GM19025 (cell line): Measurements from ENCODE around the gene DSN1.

Experiments
- ATAC-seq: cut with Tn5 transposase; IDR thresholded peaks from one replicate; pipeline ENCODE4 v1.9.1; 2021; ENCODE audit warnings: mild to moderate bottlenecking, low read depth, moderate library complexity; ENCODE audit not compliant: unreplicated experiment

DSN1 gene

GRCh38 chr20:36796117-36796516 lies 22.6 kb upstream of the DSN1 start:
- no peak for ATAC-seq

DNA sequence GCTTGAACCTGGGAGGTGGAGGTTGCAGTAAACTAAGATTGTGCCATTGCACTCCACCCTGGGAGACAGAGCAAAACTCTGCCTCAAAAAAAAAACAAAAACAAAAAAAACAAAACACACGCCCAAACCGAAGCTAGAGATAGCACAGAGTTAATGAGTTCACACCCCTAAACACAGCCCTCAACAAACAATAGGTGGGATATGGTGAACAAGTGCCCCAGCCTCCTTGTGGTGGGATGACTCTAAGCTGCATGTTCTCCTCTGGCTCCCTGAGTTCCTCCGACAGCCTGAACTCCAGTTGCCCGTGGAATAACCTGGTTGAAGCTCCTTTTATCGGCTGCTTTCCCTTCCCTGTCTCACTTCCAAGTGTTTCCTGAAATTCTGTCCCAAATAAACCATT lies 22.1 kb upstream of the DSN1 start:
- ATAC-seq: no peak

GRCh38 chr20:36794116-36794474 lies 20.5 kb upstream of the DSN1 start:
- ATAC-seq: no peak

DNA sequence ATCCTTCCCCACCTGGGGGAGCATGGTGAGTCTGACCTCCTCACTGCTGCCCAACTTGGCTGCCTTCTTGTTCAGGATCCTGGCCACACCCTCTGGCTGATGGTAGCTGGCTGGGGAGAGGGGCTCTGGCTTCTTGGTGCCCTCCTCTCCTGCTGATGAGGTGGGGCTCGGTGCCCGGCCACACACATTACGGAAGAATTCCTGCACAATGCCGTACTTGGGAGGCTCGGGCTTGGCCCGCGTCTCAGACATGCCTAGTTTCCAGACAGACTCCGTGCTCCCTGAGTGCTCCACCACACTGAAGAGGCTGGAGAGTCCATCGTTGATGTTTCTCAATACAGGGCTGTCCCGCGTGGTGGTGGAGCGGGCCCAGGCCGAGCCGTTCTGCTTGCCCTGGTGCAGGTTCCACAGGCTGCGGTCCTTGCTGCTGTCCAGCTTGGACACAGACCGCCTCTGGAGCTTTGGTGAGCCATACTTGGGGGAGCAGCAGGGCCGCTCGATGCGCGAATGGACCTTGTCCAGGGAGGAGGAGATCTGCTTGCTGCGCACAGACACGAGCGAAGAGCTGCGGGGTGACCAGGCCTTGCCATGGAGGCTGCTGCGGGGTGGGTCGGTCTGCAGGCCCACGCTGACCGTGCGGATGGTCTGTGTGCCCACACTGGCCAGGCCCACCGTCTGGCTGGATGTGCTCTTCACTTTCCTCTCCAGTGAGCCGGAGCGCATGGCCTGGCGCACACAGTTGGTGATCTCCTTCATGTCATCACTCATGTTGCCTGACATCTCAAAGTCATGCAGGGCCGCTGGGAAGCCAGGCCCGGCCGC lies 19.9 kb upstream of the DSN1 start:
- ATAC-seq: no peak

GRCh38 chr20:36792422-36792821 lies 18.9 kb upstream of the DSN1 start:
- no peak for ATAC-seq

DNA sequence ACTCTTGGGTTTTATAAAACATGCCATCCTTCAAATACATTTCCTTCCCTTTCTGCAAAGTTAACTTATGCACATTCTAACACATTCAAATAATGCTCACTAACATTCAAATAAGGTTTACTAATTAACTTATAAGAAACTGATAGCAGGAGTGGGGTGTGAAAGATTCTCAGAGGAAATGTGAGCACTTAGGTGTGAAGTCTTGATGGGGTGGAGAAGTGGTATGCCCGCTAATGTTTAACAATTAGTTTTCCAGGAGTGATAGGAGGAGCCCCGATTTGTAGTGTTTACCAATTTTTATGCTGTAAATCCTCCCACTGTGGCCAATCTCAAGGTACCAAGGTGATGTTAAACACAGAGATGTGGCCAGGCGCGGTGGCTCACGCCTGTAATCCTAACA lies 18.3 kb upstream of the DSN1 start:
- no peak for ATAC-seq

- no peak for ATAC-seq
Observed at GRCh38 chr20:36786663-36787062, 13.1 kb upstream of the DSN1 start.

DNA sequence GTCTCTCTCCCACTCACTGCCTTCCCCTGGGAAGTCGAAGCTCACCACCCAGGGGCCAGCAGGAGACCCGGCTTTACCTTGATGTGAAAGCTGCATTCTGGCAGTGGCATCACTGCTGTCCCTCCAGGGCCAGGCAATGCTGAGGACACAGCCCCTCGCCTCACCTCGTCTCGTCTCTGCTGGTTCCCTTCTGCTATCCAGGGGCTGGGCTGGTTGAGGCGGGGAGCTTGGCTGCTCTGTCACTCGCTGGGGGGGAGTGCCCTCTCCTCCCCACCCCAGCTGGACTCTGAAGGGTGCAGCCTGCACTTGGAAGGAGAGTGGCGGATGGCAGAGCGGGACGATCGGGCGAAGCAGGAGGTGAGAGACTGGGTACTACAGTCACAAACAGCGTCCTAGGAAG lies 12.7 kb upstream of the DSN1 start:
- ATAC-seq: no peak

DNA sequence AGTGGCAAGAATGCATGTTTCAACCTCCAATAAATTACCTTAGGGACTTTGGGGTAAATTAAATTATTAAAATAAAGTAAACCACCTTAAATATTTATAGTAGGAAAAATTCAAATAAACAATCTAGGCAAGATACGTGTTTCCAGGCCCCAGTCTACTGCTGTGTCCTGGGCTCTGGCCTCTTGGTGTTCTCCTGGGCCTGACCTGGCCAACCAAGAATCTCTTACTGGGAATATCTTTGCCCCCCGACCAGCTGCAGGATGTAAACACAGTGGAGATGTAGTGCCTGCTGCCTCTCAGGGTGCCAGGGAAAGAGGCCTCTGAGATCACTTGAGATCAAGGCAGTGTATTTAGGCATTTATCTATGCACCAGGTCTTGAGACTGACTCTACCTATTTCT lies 11.7 kb upstream of the DSN1 start:
- ATAC-seq: no peak

DNA sequence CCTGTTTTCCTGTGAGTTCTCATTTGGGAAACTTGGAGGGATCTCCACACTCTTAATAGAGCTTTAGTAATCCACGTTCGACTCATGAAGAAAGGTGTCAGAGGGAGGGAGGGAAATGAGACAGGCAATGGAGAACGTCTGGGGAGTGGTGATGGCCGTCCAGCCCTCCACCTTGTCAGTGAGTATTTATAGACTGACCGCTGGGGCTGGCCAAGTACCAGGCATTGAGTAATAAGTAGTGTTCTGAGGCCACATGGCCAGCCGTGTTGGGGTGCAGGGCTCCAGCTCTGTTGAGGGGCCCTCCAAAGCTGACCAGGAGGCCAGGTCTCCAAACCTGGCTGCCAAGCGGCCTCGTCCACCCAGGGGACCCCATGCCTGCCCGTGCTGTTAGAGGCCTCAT lies 11.3 kb upstream of the DSN1 start:
- no peak for ATAC-seq

DNA sequence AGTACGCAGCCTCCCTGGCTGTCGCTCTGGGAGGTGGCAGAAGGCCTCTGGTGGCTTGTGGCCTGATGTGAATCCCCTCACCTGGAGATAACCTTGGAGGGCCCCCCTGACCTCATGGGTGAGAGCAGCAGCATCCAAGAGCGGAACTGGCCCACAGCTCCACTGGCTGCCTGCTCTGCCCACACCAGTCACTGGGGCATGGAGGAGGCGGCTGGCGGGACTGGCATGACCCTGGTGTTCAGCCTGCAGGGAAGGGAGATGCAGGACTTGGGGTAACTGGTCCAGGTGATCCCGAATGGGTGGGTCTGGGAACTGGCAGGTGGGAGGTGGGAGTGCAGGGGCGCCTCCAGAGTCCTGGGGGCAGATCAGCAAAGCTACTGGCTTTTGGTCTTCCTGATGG lies 10.6 kb upstream of the DSN1 start:
- no peak for ATAC-seq

DNA sequence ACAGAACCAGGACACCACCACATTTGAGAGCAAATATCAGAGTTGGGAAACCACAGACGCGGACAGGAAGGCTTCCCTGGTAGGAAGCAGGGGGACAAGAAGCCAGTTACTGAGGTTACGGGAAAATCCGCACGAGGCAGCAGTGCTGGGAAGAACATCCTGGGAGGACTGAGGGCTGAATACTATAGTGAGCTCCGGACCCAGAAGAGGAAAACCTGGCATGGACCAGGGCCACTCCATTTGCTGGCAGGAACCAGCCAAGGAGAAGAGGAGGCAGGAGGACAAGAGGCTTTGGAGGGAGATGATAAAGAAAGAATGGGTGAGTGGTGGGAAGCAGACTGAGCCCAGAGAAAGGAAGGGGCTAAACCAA lies 6.1 kb upstream of the DSN1 start:
- ATAC-seq: no peak

DNA sequence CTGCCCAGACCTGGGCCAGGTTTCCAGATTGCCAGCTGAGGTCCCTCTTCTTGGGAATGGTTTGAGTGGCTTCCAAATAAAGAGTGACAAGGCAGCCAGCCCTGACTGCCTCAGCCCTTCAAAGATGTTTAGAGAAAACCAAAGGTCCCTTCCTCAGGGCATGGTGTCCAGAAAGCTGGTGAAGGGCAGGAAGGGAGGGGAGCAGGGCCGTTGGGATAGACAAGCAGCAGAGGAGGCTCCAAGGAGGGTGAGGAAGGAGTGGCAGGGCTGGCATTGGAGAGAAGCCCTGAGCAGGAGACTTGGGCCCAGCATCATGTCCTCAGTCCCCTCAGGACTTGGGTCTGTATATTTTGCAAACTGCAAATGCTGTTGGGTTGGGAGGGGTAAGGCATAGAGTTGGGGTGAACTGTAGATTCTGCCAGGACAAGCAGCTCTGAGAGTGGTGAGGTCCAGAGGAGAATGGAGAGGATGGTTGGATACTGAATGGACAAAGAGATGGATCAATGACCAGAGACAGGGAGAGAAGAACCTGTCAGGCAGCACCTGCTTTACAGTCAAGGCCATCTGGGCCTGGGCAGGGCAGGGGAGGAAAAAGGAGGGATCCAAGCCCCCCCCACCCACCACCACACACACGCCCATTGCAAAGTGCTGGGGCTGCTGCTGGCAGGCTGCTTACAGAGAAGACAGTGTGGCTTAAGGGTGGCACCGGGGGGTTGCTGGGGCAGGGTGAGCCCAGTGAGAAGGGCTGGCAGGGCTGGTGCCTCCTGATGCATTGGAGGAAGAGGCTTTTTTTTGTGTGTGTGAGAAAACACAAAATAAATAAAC lies 5.5 kb upstream of the DSN1 start:
- ATAC-seq: no peak

DNA sequence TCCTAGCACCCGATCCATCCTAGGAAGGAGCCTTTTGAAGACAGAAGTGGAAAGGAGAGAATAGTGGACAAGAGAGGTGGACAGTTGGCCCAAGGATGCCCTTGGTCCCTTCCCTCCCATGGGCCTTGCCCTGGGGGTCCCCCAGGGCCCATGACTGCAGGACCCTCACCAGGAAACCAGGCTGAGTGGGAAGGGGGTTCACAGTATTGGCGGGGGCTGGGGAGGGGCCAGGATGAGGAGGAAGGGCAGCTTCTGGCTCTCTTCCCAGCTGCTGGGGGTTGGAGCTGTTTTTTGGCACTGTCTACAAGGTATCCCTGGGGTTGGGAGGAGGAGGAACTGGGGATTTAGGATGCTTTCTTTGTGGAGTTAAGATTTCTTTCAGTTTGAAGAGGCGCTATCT lies 4.0 kb upstream of the DSN1 start:
- ATAC-seq: no peak

- ATAC-seq: no peak
Observed at GRCh38 chr20:36777167-36777566, 3.6 kb upstream of the DSN1 start.

- ATAC-seq: no peak
Observed at GRCh38 chr20:36775826-36776225, 2.3 kb upstream of the DSN1 start.

GRCh38 chr20:36775196-36775595 lies 1.6 kb upstream of the DSN1 start:
- no peak for ATAC-seq

DNA sequence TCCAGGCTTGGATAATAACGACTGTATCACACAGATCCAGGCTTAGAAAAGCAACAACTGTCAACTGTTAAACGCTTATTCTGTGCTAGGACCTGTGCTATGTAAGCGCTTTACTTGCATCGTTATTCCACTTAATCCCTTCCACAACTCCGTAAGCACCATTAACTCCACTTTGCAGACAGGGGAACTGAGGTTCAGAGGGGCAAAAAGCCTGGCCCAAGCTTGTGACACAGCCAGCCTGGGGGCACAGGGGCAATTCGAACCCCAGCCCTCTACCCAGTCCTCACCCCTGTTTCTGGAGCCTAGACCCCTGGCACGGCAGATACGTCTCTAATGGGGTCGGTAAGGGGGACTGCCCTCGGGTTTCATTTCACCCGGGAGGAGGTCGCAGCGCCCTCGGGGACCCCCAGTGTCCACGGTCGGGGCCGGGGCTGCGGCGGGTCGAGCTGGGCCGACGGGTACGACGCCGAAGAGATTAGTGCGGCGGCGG lies 411 bp downstream of the DSN1 start:
- ATAC-seq: no peak

- no peak for ATAC-seq
Observed at GRCh38 chr20:36770680-36771079, 2.9 kb downstream of the DSN1 start.

DNA sequence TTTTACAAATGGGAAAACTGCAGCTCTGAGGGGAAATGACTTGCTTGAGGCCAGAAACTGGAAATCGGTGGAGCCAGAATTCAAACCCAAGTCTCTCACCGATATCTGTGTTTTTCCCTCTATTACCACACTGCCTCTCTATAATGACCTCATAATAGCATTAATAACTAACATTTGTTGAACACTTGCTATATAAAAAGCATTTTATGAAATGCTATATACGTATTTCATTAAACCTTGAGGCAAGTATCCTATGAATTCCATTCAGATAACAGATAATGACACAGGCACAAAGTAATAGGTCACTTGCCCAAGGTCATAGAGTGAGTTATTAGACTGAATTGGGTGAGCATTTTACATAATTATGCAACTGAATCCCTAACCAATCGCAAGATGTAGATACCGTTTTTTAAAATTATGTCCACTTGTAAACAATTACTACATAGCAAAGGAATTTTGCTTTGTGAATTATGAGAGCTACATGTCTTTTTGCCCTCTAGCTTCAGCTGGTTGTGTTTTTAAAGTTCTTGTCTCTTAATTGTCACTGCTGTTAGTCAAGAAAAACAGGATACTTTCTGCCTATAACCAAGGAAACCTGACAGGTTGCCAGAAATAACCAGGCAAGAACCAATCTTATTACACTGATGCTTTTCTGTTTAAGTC lies 4.7 kb downstream of the DSN1 start:
- no peak for ATAC-seq

DNA sequence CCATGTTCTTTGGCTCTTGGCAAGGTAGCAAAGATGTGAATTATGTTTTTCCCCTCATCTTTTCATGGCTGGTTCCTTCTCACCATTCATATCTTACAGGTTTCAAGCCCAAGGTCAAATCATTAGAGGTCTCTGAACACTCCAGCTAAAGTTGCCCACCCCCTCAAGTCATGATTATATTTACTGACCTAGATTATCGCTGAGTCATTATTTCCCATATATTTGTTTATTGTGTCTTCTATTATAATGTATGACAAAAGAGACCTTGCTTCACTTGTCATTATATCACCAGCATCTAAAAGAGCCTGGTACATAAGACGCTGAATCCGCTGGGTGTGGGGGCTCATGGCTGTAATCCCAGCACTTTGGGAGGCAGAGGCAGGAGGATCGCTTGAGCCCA lies 12.4 kb downstream of the DSN1 start:
- ATAC-seq: no peak
